Measurements from ENCODE around the gene MICU1. TPM values are rescaled to one million over a fixed set of nuclear protein-coding genes. Genes with fewer than 3 reads are reported as not detected.
A peak's percentile ranks its signal among the peaks of the same experiment; 100 is the strongest.

Gene MICU1
- total and polyA plus RNA-seq, 2 of the 13 experiments (the other 11 are each of a cell fraction or from before 2014, with no cell fraction given): 32.5 to 56.1 TPM

- TF ChIP-seq MBNL3 (CRISPR knock-in tag; conservative IDR thresholded peaks at IDR 0.05): no peak
- no peak for TF ChIP-seq ZNF550 (CRISPR knock-in tag; IDR thresholded peaks at IDR 0.05; ENCODE audit: borderline replicate concordance)
- TF ChIP-seq NR2F6 (IDR thresholded peaks at IDR 0.05): no peak
- no peak for TF ChIP-seq NR2F6 (CRISPR knock-in tag; IDR thresholded peaks at IDR 0.05)
- 0 out of 2 replicates have a peak, but pooled peaks have one; percentile 37 for TF ChIP-seq SIN3B (IDR thresholded peaks at IDR 0.05; ENCODE audit: low read length)
- TF ChIP-seq AKAP8 (CRISPR knock-in tag; IDR thresholded peaks at IDR 0.05): 0 out of 2 replicates have a peak, but pooled peaks have one; percentile 30
- 0 out of 2 replicates have a peak, but pooled peaks have one; percentile 69 for TF ChIP-seq HOXD1 (CRISPR knock-in tag; IDR thresholded peaks at IDR 0.05)
- 0 out of 2 replicates have a peak, but pooled peaks have one; percentile 46 for TF ChIP-seq KLF15 (CRISPR knock-in tag; IDR thresholded peaks at IDR 0.05; ENCODE audit: borderline replicate concordance)
- no peak for TF ChIP-seq SIX4 (CRISPR knock-in tag; IDR thresholded peaks at IDR 0.05)
- peak; percentile 55 for TF ChIP-seq MNT (IDR thresholded peaks at IDR 0.05)
- TF ChIP-seq CREM (IDR thresholded peaks at IDR 0.05): peak; percentile 44; the same call in 1 of the 2 replicates
- no peak for TF ChIP-seq CREM (CRISPR knock-in tag; IDR thresholded peaks at IDR 0.05)
- no peak for TF ChIP-seq FOXA1 (IDR thresholded peaks at IDR 0.05)
- no peak for TF ChIP-seq FOXA1 (CRISPR knock-in tag; IDR thresholded peaks at IDR 0.05)
- TF ChIP-seq ZSCAN29 (CRISPR knock-in tag; conservative IDR thresholded peaks at IDR 0.05): no peak
- no peak for TF ChIP-seq KDM3A (CRISPR knock-in tag; IDR thresholded peaks at IDR 0.05; ENCODE audit: low read depth)
- peak; percentile 29 for TF ChIP-seq HNRNPLL (IDR thresholded peaks at IDR 0.05; ENCODE audit: low read depth, low read length, poor library complexity, severe bottlenecking)
- TF ChIP-seq ZXDC (CRISPR knock-in tag; IDR thresholded peaks at IDR 0.05): no peak
- no peak for TF ChIP-seq NR3C1 (CRISPR knock-in tag; IDR thresholded peaks at IDR 0.05)
- TF ChIP-seq, protein P1, sequence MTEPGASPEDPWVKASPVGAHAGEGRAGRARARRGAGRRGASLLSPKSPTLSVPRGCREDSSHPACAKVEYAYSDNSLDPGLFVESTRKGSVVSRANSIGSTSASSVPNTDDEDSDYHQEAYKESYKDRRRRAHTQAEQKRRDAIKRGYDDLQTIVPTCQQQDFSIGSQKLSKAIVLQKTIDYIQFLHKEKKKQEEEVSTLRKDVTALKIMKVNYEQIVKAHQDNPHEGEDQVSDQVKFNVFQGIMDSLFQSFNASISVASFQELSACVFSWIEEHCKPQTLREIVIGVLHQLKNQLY (CRISPR knock-in tag; IDR thresholded peaks at IDR 0.05): no peak
- peak; percentile 62 for TF ChIP-seq ELF1 (CRISPR knock-in tag; IDR thresholded peaks at IDR 0.05)
- TF ChIP-seq, protein P2, sequence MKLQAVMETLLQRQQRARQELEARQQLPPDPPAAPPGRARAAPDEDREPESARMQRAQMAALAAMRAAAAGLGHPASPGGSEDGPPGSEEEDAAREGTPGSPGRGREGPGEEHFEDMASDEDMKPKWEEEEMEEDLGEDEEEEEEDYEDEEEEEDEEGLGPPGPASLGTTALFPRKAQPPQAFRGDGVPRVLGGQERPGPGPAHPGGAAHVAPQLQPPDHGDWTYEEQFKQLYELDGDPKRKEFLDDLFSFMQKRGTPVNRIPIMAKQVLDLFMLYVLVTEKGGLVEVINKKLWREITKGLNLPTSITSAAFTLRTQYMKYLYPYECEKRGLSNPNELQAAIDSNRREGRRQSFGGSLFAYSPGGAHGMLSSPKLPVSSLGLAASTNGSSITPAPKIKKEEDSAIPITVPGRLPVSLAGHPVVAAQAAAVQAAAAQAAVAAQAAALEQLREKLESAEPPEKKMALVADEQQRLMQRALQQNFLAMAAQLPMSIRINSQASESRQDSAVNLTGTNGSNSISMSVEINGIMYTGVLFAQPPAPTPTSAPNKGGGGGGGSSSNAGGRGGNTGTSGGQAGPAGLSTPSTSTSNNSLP (IDR thresholded peaks at IDR 0.05; ENCODE audit: low read depth, low read length): no peak
- 0 out of 2 replicates have a peak, but pooled peaks have one; percentile 20 for TF ChIP-seq ZBTB43 (CRISPR knock-in tag; conservative IDR thresholded peaks at IDR 0.05)
These were observed at the start of gene MICU1 (continued) for GRCh38 chr10:72625608-72626443.

Data from HepG2 (cell line).